Measurements from ENCODE around the gene EPOP.

EPOP gene

DNA sequence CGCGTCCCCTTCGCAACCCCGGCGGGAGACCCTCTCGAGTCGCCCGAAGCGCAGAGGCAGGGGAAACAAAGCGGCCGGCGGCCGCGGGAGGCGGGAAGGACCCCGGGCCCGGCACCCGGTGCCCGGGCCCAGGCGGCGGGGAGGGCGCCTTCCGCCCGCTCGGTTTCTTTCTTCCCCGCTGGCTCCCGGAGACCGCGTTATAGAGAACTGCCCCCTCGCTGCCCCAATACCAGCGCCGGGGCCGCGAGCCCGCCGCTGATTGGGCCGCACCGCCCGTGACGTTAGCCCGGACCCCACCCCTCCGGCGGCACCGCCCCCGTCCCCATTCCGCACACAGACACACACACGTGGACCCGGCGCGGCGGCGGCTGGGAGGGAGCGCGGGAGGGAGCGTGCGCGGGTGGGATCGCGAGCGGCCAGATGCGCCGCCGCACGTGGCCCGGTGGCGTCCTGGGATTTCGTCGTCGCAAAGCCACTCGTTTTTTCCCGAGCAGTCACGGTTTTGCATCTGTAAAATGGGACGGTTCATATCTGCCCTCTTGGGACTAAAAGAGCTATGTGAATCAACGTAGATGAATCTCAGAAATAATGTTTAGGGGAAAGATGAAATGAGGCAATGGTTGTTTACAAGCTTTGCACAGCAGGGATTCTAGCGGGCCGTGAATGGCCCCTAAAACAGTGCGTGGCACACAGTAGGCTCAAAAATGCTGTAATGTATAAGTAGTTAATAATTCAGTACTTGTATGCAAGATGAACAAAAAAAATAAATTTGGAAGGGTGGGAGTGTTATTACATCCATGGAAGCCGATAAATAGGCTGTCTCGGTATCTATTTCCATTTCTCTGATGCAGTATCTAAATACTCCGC lies at the start of gene EPOP:
EPOP (minus strand) TSS at position 209 of the 867 bp plus-strand sequence. CDS start 462 bp downstream, outside the sequence.
- peak; percentile 53 for DNase-seq

DNA sequence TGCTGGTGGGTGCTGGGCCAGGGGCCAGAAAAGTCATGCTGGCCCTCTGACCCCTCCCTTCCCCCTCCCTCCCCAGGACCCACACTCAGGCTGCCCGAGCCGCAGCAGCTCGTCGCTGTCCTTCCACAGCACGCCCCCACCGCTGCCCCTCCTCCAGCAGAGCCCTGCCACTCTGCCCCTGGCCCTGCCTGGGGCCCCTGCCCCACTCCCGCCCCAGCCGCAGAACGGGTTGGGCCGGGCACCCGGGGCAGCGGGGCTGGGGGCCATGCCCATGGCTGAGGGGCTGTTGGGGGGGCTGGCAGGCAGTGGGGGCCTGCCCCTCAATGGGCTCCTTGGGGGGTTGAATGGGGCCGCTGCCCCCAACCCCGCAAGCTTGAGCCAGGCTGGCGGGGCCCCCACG lies 47.0 kb upstream of the EPOP start:
- DNase-seq: no peak

DNA sequence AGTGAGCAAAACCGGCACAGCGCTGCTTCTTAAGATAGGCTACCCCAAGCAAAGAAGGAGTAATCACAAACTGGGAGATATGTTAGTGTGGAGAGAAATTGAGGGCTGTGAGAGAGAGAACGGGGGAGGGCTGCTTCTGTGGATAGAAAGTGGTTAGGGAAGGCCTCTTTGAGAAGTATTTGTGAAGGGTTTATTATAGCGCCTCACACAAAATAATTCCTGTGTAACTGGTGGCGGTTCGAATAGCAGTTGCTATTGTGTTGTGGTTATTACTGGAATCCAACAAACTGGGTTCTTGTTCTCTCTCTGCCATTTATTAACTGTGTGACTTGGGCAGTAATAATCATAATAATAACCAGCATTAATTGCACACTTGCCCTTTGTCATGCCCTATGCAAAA lies 46.2 kb upstream of the EPOP start:
- DNase-seq: no peak

DNA sequence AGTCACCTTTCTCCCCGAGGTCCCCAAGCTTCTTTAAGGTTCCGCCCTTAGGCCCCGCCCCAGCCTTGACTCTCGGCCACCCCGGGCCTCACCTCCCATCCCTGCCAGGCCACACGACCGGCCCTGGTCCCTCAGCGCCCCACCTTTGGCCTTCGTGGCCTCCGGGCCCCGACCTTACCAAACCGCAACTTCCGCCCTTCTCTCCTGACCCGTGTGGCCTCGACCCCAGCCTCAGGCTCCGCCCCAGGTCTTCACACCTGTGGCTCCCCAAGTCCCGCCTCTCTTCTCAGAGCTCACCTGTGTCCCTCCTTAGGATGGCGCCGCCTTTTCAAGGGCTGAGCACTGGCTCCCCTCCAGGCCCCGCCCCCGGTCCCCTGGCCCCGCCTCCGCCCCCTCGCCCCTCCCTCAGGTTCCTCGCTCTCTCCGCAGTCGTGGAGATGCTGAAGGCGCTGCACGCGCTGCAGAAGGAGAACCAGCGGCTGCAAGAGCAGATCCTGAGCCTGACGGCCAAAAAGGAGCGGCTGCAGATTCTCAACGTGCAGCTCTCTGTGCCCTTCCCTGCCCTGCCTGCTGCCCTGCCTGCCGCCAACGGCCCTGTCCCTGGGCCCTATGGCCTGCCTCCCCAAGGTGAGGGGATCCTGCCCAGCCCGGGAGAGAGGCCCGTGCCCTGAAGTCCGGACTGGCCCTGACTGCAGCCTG lies 45.3 kb upstream of the EPOP start:
- no peak for DNase-seq

DNA sequence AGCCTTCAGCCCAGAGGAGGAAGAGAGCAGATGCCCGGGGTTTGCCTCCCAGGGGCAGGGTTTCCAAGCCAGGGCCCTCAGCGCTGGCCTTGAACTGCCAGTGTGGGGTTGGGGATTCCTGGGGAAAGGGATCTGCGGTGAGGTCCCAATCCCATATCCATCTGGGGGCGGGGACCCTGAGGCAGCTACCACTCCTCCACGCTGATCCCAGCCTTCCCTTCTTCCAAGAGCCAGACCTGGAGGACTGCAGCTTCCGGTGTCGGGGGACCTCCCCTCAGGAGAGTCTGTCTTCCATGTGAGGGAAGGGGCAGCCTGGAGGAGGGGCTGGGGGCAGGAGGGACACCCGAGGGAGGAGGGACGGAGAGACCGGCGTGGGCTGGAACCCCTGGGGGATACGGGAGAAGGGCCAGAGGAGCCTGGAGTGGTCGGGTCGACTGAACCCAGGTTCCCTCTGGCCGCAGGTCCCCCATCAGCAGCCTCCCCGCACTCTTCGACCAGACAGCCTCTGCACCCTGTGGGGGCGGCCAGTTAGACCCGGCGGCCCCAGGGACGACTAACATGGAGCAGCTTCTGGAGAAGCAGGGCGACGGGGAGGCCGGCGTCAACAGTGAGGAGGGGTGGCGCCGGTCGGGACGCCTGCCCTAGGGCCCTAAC lies 44.7 kb upstream of the EPOP start:
- DNase-seq: no peak

DNA sequence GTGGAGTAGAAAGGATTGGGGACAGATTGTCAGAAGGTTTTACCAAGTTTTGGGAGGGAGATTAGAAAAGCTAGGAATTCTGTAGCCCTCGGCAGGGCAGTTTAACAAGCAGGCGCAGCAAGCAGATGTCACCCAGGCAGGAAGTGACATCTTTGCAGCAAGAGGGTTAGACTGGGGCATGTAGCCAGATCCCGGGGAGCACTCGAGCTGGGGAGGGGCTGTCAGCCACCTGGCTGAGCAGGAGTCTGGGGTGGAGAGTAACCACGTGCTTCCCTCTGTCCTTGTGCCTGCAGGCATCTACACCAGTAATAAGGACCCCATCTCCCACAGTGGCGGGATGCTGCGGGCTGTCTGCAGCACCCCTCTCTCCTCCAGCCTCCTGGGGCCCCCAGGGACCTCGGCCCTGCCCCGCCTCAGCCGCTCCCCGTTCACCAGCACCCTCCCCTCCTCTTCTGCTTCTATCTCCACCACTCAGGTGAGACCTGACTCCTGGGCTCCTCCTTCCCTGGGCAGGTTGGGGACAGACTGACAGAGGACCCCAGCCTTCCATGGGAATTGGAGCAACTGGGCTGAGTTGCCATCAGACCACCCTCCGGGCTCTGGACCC lies 42.5 kb upstream of the EPOP start:
- no peak for DNase-seq

DNA sequence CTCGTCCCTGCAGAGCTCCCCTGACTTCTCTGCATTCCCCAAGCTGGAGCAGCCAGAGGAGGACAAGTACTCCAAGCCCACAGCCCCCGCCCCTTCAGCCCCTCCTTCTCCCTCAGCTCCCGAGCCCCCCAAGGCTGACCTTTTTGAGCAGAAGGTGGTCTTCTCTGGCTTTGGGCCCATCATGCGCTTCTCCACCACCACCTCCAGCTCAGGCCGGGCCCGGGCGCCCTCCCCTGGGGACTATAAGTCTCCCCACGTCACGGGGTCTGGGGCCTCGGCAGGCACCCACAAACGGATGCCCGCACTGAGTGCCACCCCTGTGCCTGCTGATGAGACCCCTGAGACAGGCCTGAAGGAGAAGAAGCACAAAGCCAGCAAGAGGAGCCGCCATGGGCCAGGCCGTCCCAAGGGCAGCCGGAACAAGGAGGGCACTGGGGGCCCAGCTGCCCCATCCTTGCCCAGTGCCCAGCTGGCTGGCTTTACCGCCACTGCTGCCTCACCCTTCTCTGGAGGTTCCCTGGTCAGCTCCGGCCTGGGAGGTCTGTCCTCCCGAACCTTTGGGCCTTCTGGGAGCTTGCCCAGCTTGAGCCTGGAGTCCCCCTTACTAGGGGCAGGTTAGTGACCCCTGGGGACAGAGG lies 41.7 kb upstream of the EPOP start:
- DNase-seq: no peak

DNA sequence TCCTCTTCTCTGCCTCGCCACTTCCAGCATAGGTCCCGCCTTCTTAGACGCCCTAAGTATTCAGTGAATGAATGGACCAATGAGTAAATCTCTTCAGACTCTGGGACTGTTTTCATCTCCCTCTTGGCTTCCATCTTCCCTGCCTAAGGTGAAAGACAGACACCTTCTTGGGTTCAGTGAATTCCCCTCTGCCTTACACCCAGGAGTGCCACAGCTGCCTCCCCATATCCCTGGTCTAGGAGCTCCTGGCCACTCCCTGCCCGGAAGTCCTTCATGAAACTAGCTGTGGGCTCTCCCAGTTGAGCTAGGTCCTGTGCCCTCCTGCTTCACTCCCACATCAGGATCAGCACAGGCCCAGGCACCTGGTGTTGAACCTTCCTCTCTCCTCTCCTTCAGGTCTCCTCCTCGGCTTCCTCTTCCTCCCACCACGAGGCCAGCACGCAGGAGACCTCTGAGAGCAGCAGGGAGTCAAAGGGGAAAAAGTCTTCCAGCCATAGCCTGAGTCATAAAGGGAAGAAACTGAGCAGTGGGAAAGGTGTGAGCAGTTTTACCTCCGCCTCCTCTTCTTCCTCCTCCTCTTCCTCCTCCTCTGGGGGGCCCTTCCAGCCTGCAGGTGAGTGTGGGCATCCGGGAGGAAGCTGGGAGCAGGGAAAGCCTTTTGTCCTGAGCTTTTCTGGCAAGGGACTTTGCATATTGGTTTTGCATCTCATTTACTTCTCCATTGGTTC lies 40.6 kb upstream of the EPOP start:
- DNase-seq: no peak

DNA sequence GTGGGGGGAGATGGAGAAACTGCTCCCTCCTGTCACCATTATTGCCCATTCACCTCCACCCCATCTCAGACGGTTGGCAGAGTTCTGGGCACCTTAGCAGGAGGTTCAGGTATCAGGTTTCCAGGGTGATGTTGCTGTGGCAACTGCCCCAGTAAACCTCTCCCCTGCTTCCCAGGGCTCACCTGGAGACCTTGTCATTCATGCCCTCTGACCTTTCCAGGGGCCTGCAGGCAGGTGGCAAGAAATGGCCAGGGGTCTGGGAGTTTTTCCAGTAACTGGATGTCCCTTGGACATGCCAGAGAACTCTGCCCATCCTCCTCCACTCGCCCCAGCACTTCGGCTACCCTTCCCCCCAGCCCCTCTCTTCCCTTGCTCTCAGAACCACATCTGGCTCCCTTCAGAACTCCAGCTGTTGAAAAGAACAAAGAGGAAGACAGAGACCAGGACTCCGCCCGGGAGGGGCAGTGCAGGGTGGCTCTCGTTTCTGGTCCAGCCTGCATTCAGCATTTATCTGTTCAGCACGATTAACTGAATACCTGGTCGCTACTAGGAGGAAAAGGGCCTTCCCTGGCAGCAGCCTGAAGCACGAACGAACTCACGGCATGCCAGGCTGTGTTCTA lies 38.8 kb upstream of the EPOP start:
- DNase-seq: no peak

DNA sequence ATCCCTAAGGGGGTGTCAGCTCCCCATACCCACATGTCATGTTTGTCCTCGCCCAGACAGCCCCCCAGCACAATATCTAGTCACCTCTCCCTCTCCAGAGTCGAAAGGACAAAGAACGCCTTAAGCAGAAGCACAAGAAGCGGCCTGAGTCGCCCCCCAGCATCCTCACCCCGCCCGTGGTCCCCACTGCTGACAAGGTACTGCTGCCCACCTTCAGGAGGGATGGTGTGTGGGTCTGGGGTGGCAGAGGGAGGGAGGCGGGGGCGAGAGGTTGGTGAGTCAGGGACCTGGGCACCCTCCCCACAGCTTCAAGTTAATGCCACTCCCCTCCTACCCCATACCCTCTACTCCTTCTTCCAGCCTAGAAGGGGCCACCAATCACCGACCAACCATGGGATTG lies 37.8 kb upstream of the EPOP start:
- no peak for DNase-seq

DNA sequence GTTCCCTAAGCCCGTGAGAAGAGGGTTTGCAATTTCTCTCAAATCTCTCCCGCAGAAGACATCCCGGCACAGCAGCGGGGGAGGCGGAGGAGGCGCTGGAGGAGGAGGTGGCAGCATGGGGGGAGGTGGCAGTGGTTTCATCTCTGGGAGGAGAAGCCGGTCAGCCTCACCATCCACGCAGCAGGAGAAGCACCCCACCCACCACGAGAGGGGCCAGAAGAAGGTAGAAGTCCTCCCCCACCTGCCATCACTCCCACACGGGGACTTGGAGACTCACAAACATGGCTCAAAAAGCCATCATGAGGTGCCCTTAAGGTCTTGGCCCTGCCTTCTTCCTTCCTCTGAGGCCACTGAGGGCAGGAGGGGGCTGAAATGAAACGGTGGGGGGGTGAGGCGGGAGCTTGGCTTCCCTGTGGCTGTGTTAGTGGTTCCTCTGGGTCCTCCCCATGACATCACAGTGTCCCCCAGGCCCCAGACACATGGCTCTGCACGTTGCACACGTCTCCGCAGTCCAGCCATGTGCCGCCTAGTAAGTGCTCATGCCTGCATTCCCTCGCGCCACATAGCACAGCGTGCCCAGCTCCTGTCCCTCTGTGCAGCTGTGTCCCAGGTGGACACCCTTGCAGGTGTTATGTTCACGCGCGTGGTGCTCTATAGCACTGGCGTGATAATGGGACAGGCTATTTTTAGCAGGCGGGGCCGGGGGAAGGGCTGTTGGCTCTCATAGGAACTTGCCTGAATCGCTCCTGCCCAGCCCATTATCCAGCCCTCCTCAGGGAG lies 37.2 kb upstream of the EPOP start:
- no peak for DNase-seq

DNA sequence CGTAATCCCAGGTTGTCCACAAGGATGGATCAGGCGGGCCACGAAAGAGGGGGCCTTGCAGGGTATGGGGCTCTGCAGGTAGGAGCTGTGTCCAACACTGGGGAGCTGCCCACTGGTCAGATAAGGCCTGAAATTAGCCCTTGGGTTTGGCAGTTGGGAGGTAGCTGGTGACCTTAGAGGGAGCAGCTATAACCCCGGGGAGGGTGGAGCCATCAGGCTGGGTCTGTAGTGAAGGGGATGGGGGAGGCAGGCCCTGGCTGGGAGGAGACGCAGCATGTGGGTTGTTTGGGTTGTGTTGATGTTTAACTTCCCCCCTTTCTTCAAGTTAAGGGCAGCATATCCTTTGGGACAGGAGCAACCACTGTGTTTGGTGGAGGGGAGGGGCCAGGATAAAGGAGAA lies 36.2 kb upstream of the EPOP start:
- DNase-seq: no peak

DNA sequence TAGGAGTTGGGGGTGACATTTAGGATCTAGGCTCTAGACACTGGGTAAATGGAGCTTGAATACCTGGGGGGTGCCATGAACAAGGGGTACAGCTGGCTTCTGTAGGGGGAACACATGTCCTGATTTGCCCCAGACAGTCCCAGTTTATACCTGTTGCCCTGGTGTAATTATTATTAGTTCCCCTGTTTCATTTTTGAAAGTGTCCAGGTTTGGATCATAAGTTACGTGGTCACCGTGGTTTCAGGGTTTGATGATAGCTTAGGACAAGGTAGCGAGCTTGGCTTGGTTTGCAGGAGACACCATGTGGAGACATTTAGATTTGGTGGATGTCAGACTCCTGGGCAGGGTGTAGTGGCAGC lies 35.8 kb upstream of the EPOP start:
- DNase-seq: no peak

DNA sequence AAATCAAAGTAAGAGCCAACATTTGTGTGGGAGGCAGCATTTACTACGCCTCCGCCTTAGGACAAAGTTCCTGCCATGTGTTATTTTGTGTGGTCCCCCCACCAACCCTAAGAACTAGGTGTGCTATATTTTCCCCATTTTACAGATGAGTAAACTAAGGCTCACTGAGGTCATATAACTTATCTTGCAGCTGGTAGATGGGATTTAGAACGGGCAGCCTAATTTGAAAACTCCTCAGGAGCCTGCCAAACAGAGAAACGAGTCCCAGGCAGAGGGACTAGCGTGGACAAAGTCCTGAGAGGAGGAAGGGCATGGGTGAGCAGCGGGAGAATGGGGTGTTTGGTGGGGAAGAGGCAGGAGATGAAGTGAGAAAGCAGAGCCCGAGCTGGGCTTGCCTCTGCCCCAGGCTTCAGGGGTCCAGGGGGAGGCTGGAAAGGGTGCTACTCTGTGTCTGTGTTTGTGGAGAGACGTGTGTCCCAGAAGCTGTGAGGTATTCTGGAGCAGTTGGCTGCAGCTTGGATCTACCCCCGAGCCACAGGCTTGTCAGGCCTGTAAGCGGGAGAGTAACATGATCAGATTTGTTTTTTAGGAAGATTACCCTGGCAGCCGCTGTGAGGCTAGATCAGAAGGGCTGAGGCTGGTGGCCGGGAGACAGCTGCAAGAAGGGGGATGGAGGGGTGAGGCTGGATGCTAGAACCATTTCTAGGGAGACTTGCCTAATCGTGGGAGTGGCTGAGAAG lies 35.3 kb upstream of the EPOP start:
- no peak for DNase-seq

DNA sequence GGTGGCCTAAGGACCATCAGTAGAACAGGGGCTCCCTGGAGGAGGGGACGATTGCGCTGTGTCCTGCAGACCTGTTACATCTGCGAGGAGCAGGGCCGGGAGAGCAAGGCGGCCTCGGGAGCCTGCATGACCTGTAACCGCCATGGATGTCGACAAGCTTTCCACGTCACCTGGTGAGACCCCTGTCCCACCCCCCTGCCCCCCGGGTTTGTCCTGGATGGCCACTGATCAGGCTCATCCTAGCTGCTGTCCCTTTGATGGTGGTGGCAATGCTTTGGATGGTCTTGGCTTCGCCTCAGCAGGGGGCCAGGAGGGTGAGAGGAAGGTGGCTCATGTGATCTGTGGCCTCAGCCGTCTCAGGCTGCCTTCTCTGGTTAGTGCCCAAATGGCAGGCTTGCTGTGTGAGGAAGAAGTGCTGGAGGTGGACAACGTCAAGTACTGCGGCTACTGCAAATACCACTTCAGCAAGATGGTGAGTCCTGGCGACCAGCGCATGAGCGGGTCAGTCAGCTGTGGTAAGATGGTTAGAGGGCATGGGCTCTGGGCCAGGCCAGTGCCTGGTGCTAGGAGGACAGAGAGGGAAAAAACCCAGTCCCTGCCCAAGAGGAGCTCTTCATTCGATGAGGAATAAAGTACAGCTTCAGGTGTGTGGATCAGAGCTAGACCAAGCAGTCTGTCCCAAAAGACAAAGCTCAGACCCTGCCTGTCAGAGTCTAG lies 34.5 kb upstream of the EPOP start:
- no peak for DNase-seq

DNA sequence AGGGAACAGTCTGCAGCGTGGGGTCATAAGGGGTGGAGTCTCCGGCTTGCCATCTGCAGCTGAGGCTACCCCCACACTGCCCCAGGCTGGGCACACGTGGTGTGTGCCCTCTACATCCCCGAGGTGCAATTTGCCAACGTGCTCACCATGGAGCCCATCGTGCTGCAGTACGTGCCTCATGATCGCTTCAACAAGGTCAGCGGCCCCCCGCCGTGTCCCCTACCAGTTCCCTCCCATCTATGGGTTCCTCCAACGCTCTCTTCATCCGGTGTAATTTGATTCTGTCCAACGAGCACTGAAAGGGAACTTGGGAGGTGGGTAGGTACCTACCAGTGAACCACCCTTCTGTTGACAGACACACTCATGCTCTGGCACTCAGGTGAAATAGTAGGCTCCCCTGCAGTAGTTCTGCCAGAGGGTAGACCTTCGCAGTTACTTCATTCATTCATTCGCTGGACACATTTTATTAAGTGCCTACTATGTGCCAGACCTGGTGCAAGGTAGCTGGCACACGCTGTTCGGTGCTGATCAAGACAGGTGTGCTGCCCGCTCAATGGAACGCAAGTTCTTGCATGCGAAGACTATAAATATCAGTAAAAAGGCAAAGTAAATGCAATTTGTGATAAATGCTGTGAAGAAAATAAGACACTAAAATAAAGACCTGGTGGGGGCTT lies 33.1 kb upstream of the EPOP start:
- no peak for DNase-seq

DNA sequence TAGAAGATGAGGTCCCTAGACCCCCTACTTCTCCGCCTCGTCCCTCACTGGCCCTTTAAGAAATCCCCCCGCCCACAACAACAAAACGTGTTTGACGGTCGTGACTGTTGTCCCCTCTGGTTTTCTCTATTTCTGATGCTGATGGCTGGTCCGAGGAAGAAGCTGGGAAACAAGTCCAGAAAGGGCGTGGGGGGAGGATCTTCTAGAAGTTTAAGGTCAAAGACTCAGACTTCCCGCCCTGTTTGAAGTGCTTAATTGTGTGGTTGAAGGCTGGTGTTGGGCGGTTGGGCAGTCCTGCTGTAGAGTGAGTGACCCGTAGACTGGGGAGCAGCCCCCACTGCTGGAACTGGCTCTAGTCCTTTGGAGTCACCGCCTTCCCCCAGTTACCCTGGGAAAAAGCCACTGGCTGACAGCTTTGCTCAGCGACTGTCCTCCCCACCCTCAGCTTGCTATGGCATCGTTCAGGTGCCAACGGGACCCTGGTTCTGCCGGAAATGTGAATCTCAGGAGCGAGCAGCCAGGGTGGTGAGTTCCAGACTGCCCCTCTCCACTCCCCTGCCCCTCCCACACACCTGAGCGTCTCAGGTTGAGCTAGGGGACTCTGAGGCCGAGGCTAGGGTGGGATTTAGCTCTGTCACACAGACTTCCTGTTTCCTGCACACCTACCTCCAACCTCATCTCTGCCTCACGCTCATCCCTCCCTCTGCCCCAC lies 31.9 kb upstream of the EPOP start:
- no peak for DNase-seq

DNA sequence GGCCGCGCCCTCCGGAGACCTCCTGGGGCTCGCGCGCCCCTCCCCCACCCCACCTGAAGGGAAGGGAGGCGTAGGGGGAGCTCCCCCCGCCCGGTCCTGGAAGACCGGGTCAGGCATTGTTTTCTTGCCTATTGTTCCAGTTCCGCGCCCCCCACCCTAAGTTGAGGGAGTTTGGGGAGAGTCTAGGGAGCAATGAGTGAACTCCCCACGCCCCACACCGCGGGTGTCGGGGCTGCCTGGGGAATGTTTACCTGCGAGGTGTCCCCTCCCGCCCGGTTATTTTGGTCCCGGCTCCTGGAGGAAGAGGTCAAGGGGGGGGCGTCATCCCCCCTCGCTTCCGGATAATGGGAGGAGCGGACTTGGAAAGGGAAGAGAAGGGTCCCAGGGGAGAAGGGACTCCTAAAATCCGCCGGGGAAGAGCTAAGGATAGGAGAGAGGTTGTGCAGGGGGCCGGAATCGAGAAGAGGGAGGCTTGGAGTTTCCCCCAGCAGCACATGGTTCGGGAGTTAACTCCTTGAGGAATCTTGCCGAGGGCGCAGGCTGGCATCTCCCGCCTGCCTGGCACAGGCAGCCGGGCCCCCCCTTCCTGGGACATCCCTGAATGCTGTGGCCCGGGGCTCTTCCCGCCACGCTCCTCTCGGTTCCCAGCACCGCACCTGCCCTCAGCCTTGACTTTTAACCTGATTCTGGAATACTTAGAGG lies 31.2 kb upstream of the EPOP start:
- DNase-seq: no peak

Measured in NCI-H2081 treated with DMSO at 0.1 percent for 48 hours (cell line).